H1 (cell line): ENCODE results near the gene SYT2. TPM values are rescaled to one million over a fixed set of nuclear protein-coding genes. Genes with fewer than 3 reads are reported as not detected.

Experiments used
- polyA plus RNA-seq, 7 experiments: library from polyadenylated mRNA; depleted of rRNA in 3 of 7; stranded (reverse) in 5 of 7; unstranded in 2 of 7; fragments of >200 nt in 5 of 7; fragments of 200-250 nt in 2 of 7; gene quantifications; 1 replicate in 5 of 7; 2 replicates in 1 of 7; 4 replicates in 1 of 7; pipeline versions ENCODE4 v1.2.1 to v1.2.3, GENCODE V29; 2011 to 2013; ENCODE audit warnings: missing spikeins in 2 of 7, mixed read lengths in 2 of 7
- total RNA-seq: library from RNA; stranded (reverse); fragmentation: NEBNext Ultra II Directional; extraction: Animal tissue kit (Norgen Biotek cat#: 25700); gene quantifications from 2 replicates; pipeline ENCODE4 v1.2.1, GENCODE V29; 2021
- TF ChIP-seq, protein P1 (sequence below): IDR thresholded peaks from 2 replicates; pipeline ENCODE4 v1.6.1; 2011; ENCODE audit warnings: low read depth, mild to moderate bottlenecking, low read length; ENCODE audit not compliant: insufficient read depth

The SYT2 gene
- total and polyA plus RNA-seq, 2 of the 8 experiments (the other 6 are each of a cell fraction or from before 2014, with no cell fraction given): 2.8 to 11.0 TPM

GRCh38 chr1:202587859-202588485, 122.3 kb downstream of the SYT2 start (continued):
- TF ChIP-seq, protein P1, sequence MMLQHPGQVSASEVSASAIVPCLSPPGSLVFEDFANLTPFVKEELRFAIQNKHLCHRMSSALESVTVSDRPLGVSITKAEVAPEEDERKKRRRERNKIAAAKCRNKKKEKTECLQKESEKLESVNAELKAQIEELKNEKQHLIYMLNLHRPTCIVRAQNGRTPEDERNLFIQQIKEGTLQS: no peak
